Stomach (tissue), 4 donors: Measurements from ENCODE around the gene FNDC11.
"Not testable (repeated sequence)": the region's sequence is repeated elsewhere in the genome, so short reads cannot be mapped to it uniquely, and the experiment has no call there.

Experiments used
- POLR2AphosphoS5 ChIP-seq, 3 donors: sonication (generic); formaldehyde crosslinking; IDR thresholded peaks; one replicate each; pipeline ENCODE4 v1.6.1; 2016; ENCODE audit warnings: antibody characterized with exemption in 3 of 3
- TF ChIP-seq, protein P1 (sequence below), 7 experiments: fragments of 450-650 bp in 4 of 7; fragments of 200-600 bp in 3 of 7; sonication (generic) in 3 of 7; IDR thresholded peaks; one replicate each; pipeline ENCODE4 v1.5.1; 2016 to 2019; ENCODE audit warnings: antibody characterized with exemption in 7 of 7, control low read depth in 2 of 7, mild to moderate bottlenecking in 1 of 7

DNA sequence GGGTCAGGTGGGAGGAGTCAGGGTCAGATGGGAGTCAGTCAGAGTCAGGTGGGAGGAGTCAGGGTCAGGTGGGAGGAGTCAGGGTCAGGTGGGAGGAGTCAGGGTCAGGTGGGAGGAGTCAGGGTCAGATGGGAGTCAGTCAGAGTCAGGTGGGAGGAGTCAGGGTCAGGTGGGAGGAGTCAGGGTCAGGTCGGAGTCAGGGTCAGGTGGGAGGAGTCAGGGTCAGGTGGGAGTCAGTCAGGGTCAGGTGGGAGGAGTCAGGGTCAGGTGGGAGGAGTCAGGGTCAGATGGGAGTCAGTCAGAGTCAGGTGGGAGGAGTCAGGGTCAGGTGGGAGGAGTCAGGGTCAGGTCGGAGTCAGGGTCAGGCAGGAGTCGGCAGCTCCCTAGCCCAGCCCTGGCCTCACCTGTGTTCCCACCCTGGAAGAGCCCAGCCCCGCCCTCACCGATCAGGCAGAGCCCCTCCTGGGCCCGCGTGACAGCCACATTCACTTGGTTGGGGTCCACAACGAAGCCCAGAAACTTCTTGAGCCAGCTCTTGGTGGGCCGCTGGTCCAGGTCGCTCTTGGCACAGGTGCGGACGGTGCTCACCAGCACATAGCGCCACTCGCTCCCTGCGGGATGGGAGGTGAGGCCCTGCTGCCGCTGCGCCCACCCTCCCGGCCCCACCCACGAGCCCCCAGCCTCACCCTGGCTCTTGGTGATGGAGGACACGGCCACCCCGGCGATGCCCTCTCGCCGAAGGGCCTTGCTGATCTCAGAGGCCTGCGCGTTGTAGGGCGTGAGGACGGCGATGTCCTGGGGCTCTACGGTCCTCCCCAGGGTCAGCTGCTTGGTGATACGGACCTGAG lies 5.8 kb downstream of the FNDC11 start:
- TF ChIP-seq, protein P1, sequence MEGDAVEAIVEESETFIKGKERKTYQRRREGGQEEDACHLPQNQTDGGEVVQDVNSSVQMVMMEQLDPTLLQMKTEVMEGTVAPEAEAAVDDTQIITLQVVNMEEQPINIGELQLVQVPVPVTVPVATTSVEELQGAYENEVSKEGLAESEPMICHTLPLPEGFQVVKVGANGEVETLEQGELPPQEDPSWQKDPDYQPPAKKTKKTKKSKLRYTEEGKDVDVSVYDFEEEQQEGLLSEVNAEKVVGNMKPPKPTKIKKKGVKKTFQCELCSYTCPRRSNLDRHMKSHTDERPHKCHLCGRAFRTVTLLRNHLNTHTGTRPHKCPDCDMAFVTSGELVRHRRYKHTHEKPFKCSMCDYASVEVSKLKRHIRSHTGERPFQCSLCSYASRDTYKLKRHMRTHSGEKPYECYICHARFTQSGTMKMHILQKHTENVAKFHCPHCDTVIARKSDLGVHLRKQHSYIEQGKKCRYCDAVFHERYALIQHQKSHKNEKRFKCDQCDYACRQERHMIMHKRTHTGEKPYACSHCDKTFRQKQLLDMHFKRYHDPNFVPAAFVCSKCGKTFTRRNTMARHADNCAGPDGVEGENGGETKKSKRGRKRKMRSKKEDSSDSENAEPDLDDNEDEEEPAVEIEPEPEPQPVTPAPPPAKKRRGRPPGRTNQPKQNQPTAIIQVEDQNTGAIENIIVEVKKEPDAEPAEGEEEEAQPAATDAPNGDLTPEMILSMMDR (IDR thresholded peaks at IDR 0.05): not testable (repeated sequence)
- TF ChIP-seq POLR2AphosphoS5 (IDR thresholded peaks at IDR 0.05): not testable (repeated sequence)
